SU-DHL-6 (cell line): ENCODE data around the gene ARMH4.

Experiments
- H2AFZ ChIP-seq: fragments of 200-600 bp; sonication (generic); 2 replicates; pipeline ENCODE4 v1.6.1; 2014; ENCODE audit warnings: low read depth, mild to moderate bottlenecking, moderate library complexity, mixed read lengths, antibody characterized with exemption, low read length; ENCODE audit not compliant: severe bottlenecking
- H3F3A ChIP-seq: fragments of 200-600 bp; shearing (Covaris generic); 2 replicates; pipeline ENCODE4 v1.6.0; 2016; ENCODE audit warnings: antibody characterized with exemption, mild to moderate bottlenecking; ENCODE audit not compliant: insufficient read depth
- H3K27ac ChIP-seq: fragments of 200-600 bp; sonication (generic); 2 replicates; pipeline ENCODE4 v1.5.1; 2016; ENCODE audit warnings: low read depth, mild to moderate bottlenecking, low read length, moderate library complexity, mixed read lengths
- H3K27me3 ChIP-seq: fragments of 200-600 bp; sonication (generic), shearing (Covaris generic); 2 replicates; pipeline ENCODE4 v1.6.0; 2014; ENCODE audit warnings: mild to moderate bottlenecking, low read length
- H3K36me3 ChIP-seq: fragments of 200-600 bp; sonication (generic); 2 replicates; pipeline ENCODE4 v1.6.1; 2014; ENCODE audit warnings: mild to moderate bottlenecking, low read length, mixed read lengths
- H3K4me2 ChIP-seq: fragments of 300-600, 200-600 bp; shearing (Covaris generic), sonication (generic); 2 replicates; pipeline ENCODE4 v1.6.0; 2014; ENCODE audit warnings: low read length, low read depth, mild to moderate bottlenecking; ENCODE audit not compliant: poor library complexity, severe bottlenecking
- H3K4me3 ChIP-seq: fragments of 200-600 bp; sonication (generic); 2 replicates; pipeline ENCODE4 v1.5.1; 2014; ENCODE audit warnings: antibody characterized with exemption, low read length, mild to moderate bottlenecking, mixed read lengths; ENCODE audit not compliant: insufficient read depth, poor library complexity, severe bottlenecking
- H3K79me2 ChIP-seq: fragments of 200-600 bp; sonication (generic); 2 replicates; pipeline ENCODE4 v1.6.1; 2014; ENCODE audit warnings: mild to moderate bottlenecking, low read length, moderate library complexity; ENCODE audit not compliant: insufficient read depth
- H3K9ac ChIP-seq: fragments of 200-600 bp; sonication (generic); 2 replicates; pipeline ENCODE4 v1.7.0; 2014; ENCODE audit warnings: mild to moderate bottlenecking, low read length
- H3K9me2 ChIP-seq: fragments of 200-600 bp; sonication (generic); replicated peaks from 2 replicates; pipeline ENCODE4 v1.6.1; 2014; ENCODE audit warnings: low read length; ENCODE audit not compliant: insufficient read depth
- H3K9me3 ChIP-seq: fragments of 200-600 bp; sonication (generic); 2 replicates; pipeline ENCODE4 v1.6.1; 2014; ENCODE audit warnings: low read length, mixed read lengths; ENCODE audit not compliant: insufficient read depth
- H4K20me1 ChIP-seq: fragments of 200-600 bp; sonication (generic); 2 replicates; pipeline ENCODE4 v1.6.1; 2014; ENCODE audit warnings: low read depth, mild to moderate bottlenecking, antibody characterized with exemption, low read length, moderate library complexity, mixed read lengths
- CTCF ChIP-seq: fragments of 200-600 bp; sonication (generic); IDR thresholded peaks from one replicate; pipeline ENCODE4 v1.5.1; 2017; ENCODE audit warnings: antibody characterized with exemption, mild to moderate bottlenecking, low read length, moderate library complexity; ENCODE audit not compliant: insufficient read depth, poor library complexity, severe bottlenecking
- EZH2phosphoT487 ChIP-seq: fragments of 200-600 bp; sonication (generic), shearing (Covaris generic); conservative IDR thresholded peaks from 2 replicates; pipeline ENCODE4 v1.6.1; 2018; ENCODE audit warnings: mild to moderate bottlenecking, antibody characterized with exemption, low read length, moderate library complexity, mixed read lengths

ARMH4 gene

GRCh38 chr14:58088961-58089360 lies 63.1 kb downstream of the ARMH4 start:
- H3K9me2 ChIP-seq, result no peaks in the 10 kb centered on the region
- no peak overlapping the region for H3K4me2 ChIP-seq
- no peak overlapping the region for H3K4me3 ChIP-seq
- no peaks in the 10 kb centered on the region for H4K20me1 ChIP-seq
- H3K27ac ChIP-seq, result no peak overlapping the region
- H3F3A ChIP-seq, result no peaks in the 10 kb centered on the region
- no peaks in the 10 kb centered on the region for H3K36me3 ChIP-seq
- H3K79me2 ChIP-seq, result no peaks in the 10 kb centered on the region
- TF ChIP-seq EZH2phosphoT487, result no peak
- TF ChIP-seq CTCF, result no peak
- no peaks in the 10 kb centered on the region for H3K9me3 ChIP-seq
- H3K27me3 ChIP-seq, result no peaks in the 10 kb centered on the region
- no peak overlapping the region for H3K9ac ChIP-seq
- no peak overlapping the region for H2AFZ ChIP-seq

- TF ChIP-seq EZH2phosphoT487 (no peak), CTCF (no peak)
- H3K4me2 ChIP-seq, result no peak overlapping the region
- no peaks in the 10 kb centered on the region for H3K36me3 ChIP-seq
- H3K27me3 ChIP-seq, result no peaks in the 10 kb centered on the region
- H3K9me3 ChIP-seq, result no peaks in the 10 kb centered on the region
- H3K9me2 ChIP-seq, result no peaks in the 10 kb centered on the region
- no peak overlapping the region for H3K9ac ChIP-seq
- no peaks in the 10 kb centered on the region for H3F3A ChIP-seq
- H2AFZ ChIP-seq, result no peak overlapping the region
- H3K27ac ChIP-seq, result no peak overlapping the region
- H3K79me2 ChIP-seq, result no peaks in the 10 kb centered on the region
- H4K20me1 ChIP-seq, result no peaks in the 10 kb centered on the region
- H3K4me3 ChIP-seq, result no peak overlapping the region
Measured at GRCh38 chr14:58085877-58086276, 66.1 kb downstream of the ARMH4 start.

GRCh38 chr14:58082491-58083098 lies 69.4 kb downstream of the ARMH4 start:
- Histone ChIP-seq H3F3A (no peaks in the 10 kb centered on the region), H3K79me2 (no peaks in the 10 kb centered on the region), H3K4me3 (no peak overlapping the region), H3K9me2 (no peaks in the 10 kb centered on the region), H3K4me2 (no peak overlapping the region), H3K9ac (no peak overlapping the region), H3K36me3 (no peaks in the 10 kb centered on the region), H3K27me3 (no peaks in the 10 kb centered on the region), H3K9me3 (no peaks in the 10 kb centered on the region), H3K27ac (no peak overlapping the region), H2AFZ (no peak overlapping the region), H4K20me1 (no peaks in the 10 kb centered on the region)
- TF ChIP-seq EZH2phosphoT487 (no peak), CTCF (no peak)
